Measurements from ENCODE around the gene PLCL2. TPM values are rescaled to one million over a fixed set of nuclear protein-coding genes. Genes with fewer than 3 reads are reported as not detected.

The PLCL2 gene
- polyA plus RNA-seq, 2 of the 4 experiments (the other 2 are of a cell fraction): 2.1 to 3.0 TPM

DNA sequence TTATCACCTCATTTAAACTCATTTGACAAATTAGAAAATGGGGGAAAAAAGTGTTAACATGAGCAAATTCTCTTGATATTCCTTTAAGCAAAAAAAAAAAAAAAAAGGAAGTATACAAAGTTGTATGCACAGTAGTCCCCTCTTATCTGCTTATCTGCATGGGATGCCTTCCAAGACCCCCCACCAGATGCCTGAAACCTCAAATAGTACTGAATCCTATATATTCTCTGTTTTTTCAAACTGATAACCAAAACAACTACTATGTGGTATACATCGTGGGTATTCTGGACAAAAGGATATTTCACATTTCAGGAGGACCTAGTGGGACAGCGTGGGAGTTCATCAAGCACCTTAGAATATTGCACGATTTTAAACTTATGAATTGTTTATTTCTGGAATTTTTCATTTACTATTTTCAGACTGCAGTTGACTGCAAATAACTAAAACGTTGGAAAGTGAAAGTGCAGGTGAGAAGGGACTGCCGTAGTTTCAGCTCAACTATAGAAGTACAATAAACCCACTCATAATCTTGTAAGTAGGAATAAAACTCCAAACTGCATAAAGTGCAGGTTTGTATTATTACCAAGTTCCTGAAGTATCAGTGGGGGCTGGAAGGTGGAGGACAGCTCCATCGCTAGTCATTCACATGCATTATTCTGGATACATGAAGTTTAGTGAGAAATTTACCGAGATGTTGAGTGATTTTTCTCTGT lies 43.6 kb upstream of the PLCL2 start:
- Histone ChIP-seq H3K9me3 (no peaks in the 10 kb centered on the region), H3K4me3 (no peak overlapping the region), H3K4me1 (no peaks in the 10 kb centered on the region), H3K4me2 (no peak overlapping the region), H3K27ac (no peak overlapping the region)
- POLR2A ChIA-PET: no interaction called here
- TF ChIP-seq, protein P1, sequence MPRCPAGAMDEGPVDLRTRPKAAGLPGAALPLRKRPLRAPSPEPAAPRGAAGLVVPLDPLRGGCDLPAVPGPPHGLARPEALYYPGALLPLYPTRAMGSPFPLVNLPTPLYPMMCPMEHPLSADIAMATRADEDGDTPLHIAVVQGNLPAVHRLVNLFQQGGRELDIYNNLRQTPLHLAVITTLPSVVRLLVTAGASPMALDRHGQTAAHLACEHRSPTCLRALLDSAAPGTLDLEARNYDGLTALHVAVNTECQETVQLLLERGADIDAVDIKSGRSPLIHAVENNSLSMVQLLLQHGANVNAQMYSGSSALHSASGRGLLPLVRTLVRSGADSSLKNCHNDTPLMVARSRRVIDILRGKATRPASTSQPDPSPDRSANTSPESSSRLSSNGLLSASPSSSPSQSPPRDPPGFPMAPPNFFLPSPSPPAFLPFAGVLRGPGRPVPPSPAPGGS (IDR thresholded peaks at IDR 0.05): no peak
- TF ChIP-seq ATOH8 (CRISPR knock-in tag; IDR thresholded peaks at IDR 0.05; ENCODE audit: low read depth) (no peak), HES2 (IDR thresholded peaks at IDR 0.05) (no peak), FOXS1 (CRISPR knock-in tag; IDR thresholded peaks at IDR 0.05) (no peak), RARB (CRISPR knock-in tag; IDR thresholded peaks at IDR 0.05) (no peak), PHF8 (IDR thresholded peaks at IDR 0.05; ENCODE audit: borderline replicate concordance, low read depth) (no peak), POLR2A (IDR thresholded peaks at IDR 0.05; ENCODE audit: low read length) (no peak), HOXA7 (CRISPR knock-in tag; IDR thresholded peaks at IDR 0.05) (no peak), RNF2 (IDR thresholded peaks at IDR 0.05; ENCODE audit: borderline replicate concordance, low read depth) (no peak), ZFP36 (IDR thresholded peaks at IDR 0.05; ENCODE audit: borderline replicate concordance, partially characterized antibody) (no peak), NPAS2 (CRISPR knock-in tag; IDR thresholded peaks at IDR 0.05; ENCODE audit: borderline replicate concordance) (no peak), RFX5 (IDR thresholded peaks at IDR 0.05) (no peak), FOSL2 (IDR thresholded peaks at IDR 0.05) (no peak), FOSL2 (CRISPR knock-in tag; IDR thresholded peaks at IDR 0.05) (no peak)
- TF ChIP-seq, protein P2, sequence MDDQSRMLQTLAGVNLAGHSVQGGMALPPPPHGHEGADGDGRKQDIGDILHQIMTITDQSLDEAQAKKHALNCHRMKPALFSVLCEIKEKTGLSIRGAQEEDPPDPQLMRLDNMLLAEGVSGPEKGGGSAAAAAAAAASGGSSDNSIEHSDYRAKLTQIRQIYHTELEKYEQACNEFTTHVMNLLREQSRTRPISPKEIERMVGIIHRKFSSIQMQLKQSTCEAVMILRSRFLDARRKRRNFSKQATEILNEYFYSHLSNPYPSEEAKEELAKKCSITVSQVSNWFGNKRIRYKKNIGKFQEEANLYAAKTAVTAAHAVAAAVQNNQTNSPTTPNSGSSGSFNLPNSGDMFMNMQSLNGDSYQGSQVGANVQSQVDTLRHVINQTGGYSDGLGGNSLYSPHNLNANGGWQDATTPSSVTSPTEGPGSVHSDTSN (IDR thresholded peaks at IDR 0.05): no peak
- TF ChIP-seq, protein P3, sequence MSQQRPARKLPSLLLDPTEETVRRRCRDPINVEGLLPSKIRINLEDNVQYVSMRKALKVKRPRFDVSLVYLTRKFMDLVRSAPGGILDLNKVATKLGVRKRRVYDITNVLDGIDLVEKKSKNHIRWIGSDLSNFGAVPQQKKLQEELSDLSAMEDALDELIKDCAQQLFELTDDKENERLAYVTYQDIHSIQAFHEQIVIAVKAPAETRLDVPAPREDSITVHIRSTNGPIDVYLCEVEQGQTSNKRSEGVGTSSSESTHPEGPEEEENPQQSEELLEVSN (IDR thresholded peaks at IDR 0.05; ENCODE audit: borderline replicate concordance, low read depth): no peak
- TF ChIP-seq, protein P4, sequence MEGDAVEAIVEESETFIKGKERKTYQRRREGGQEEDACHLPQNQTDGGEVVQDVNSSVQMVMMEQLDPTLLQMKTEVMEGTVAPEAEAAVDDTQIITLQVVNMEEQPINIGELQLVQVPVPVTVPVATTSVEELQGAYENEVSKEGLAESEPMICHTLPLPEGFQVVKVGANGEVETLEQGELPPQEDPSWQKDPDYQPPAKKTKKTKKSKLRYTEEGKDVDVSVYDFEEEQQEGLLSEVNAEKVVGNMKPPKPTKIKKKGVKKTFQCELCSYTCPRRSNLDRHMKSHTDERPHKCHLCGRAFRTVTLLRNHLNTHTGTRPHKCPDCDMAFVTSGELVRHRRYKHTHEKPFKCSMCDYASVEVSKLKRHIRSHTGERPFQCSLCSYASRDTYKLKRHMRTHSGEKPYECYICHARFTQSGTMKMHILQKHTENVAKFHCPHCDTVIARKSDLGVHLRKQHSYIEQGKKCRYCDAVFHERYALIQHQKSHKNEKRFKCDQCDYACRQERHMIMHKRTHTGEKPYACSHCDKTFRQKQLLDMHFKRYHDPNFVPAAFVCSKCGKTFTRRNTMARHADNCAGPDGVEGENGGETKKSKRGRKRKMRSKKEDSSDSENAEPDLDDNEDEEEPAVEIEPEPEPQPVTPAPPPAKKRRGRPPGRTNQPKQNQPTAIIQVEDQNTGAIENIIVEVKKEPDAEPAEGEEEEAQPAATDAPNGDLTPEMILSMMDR (IDR thresholded peaks at IDR 0.05): no peak
- CTCF ChIA-PET: no interaction called here
- FAIRE-seq (no peak), DNase-seq (ENCODE audit: low read depth in 1 of 2, low spot score in 1 of 2) (no peak), ATAC-seq (no peak)
- WGBS (ENCODE audit: missing lambda C conversion rate): 73% methylated on average over 7 of the region's 7 CpGs

DNA sequence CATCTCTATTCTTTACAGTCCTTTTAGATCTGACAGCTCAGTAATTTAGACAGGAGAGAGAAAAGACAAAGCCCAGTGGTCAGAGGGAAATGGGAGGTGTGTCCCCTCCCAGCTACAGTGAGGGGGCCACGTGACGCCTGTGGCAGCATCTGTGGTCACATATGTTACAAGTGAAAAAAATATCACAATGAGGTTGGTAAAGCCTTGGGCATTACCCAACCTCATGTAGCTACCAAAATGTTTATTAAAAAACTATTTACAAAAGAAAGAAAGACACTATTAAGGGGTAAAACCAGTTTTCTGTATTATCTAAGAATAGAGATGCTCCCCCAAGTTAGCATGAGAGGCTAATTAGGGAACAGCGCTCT lies 42.9 kb upstream of the PLCL2 start:
- Histone ChIP-seq H3K4me1 (no peaks in the 10 kb centered on the region), H3K4me2 (no peak overlapping the region), H3K27ac (no peak overlapping the region), H3K9me3 (no peaks in the 10 kb centered on the region), H3K4me3 (no peak overlapping the region)
- 83% methylated on average over 3 of the region's 3 CpGs for WGBS (ENCODE audit: missing lambda C conversion rate)
- DNase-seq (ENCODE audit: low read depth in 1 of 2, low spot score in 1 of 2) (no peak), ATAC-seq (no peak), FAIRE-seq (no peak)
- ChIA-PET POLR2A (no interaction called here), CTCF (no interaction called here)
- TF ChIP-seq NPAS2 (CRISPR knock-in tag; IDR thresholded peaks at IDR 0.05; ENCODE audit: borderline replicate concordance) (no peak), TFCP2L1 (CRISPR knock-in tag; IDR thresholded peaks at IDR 0.05) (no peak), HMGXB4 (CRISPR knock-in tag; IDR thresholded peaks at IDR 0.05; ENCODE audit: borderline replicate concordance) (no peak), GATA3 (IDR thresholded peaks at IDR 0.05; ENCODE audit: borderline replicate concordance) (no peak), HES2 (IDR thresholded peaks at IDR 0.05) (no peak), HOXB13 (CRISPR knock-in tag; IDR thresholded peaks at IDR 0.05; ENCODE audit: low read depth) (no peak)
